ENCODE measurements around the gene FGGY.

GRCh38 chr1:59389847-59390246 is 93.0 kb downstream of the FGGY start:
- TF ChIP-seq CTCF (IDR thresholded peaks at IDR 0.05) = no peak
- TF ChIP-seq POLR2A (IDR thresholded peaks at IDR 0.05) = no peak
- TF ChIP-seq EP300 (IDR thresholded peaks at IDR 0.05) = no peak
